Neural cell (in vitro differentiated cells): ENCODE data around the gene CCNA2.

Experiments
- EP300 ChIP-seq: fragments of 450-650 bp; conservative IDR thresholded peaks from 2 replicates; pipeline ENCODE4 v1.6.1; 2014; ENCODE audit warnings: antibody characterized with exemption, mild to moderate bottlenecking, moderate library complexity; ENCODE audit not compliant: poor library complexity, severe bottlenecking
- EZH2 ChIP-seq: fragments of 200-600, 300-800 bp; shearing (Covaris generic), sonication (generic); IDR thresholded peaks from 2 replicates; pipeline ENCODE4 v1.6.1; 2014; ENCODE audit warnings: antibody characterized with exemption, low read length, borderline replicate concordance, mild to moderate bottlenecking; ENCODE audit not compliant: insufficient read depth, poor library complexity, severe bottlenecking
- MXI1 ChIP-seq: fragments of 450-650 bp; conservative IDR thresholded peaks from 2 replicates; pipeline ENCODE4 v1.6.1; 2014; ENCODE audit warnings: antibody characterized with exemption, mild to moderate bottlenecking; ENCODE audit not compliant: poor library complexity, severe bottlenecking
- POLR2AphosphoS5 ChIP-seq: IDR thresholded peaks from 2 replicates; pipeline ENCODE4 v1.6.1; 2012
- RAD21 ChIP-seq: fragments of 450-650 bp; conservative IDR thresholded peaks from 2 replicates; pipeline ENCODE4 v1.6.1; 2014; ENCODE audit warnings: antibody characterized with exemption, mild to moderate bottlenecking, moderate library complexity
- SMC3 ChIP-seq: fragments of 450-650 bp; conservative IDR thresholded peaks from 2 replicates; pipeline ENCODE4 v1.6.1; 2014; ENCODE audit warnings: antibody characterized with exemption, mild to moderate bottlenecking, moderate library complexity; ENCODE audit not compliant: poor library complexity
- TAF1 ChIP-seq: IDR thresholded peaks from 2 replicates; pipeline ENCODE4 v1.6.1; 2012; ENCODE audit warnings: low read depth
- TF ChIP-seq, protein P1 (sequence below): fragments of 450-650 bp; IDR thresholded peaks from 2 replicates; pipeline ENCODE4 v1.5.1; 2014; ENCODE audit warnings: antibody characterized with exemption, mild to moderate bottlenecking, moderate library complexity; ENCODE audit not compliant: poor library complexity, severe bottlenecking
- TF ChIP-seq, protein P2 (sequence below): IDR thresholded peaks from 2 replicates; pipeline ENCODE4 v1.6.1; 2012; ENCODE audit warnings: borderline replicate concordance

DNA sequence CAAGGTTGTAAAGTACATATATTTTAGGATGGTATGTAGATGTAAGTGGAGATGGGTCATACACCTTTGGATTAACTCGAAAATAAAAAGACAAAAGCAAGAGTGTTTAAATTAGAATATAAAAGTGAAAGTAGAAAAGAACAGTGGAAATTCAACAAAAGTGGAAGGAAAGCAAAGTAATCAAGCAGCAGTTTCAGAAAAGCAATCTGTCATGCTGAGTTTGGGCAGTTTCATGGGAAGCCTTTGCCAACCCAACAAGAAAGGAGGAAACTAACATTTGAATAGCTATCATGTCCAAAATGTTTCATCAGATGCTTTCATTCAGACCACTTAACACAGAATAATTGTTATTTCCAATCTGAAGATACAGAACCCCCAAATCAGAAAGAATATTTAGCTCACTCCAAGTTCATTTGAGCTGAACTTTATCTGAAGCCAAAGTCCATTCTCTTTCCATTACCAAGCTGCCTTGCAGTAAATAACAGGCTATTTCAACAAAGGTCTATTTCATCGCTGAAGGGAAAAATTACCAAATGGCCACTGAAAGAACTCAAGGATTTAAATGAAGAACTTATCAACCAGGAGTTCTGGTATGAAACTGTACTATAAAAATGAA, 24.4 kb downstream of the CCNA2 start:
- TF ChIP-seq, protein P1, sequence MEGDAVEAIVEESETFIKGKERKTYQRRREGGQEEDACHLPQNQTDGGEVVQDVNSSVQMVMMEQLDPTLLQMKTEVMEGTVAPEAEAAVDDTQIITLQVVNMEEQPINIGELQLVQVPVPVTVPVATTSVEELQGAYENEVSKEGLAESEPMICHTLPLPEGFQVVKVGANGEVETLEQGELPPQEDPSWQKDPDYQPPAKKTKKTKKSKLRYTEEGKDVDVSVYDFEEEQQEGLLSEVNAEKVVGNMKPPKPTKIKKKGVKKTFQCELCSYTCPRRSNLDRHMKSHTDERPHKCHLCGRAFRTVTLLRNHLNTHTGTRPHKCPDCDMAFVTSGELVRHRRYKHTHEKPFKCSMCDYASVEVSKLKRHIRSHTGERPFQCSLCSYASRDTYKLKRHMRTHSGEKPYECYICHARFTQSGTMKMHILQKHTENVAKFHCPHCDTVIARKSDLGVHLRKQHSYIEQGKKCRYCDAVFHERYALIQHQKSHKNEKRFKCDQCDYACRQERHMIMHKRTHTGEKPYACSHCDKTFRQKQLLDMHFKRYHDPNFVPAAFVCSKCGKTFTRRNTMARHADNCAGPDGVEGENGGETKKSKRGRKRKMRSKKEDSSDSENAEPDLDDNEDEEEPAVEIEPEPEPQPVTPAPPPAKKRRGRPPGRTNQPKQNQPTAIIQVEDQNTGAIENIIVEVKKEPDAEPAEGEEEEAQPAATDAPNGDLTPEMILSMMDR = no peak
- TF ChIP-seq, protein P2, sequence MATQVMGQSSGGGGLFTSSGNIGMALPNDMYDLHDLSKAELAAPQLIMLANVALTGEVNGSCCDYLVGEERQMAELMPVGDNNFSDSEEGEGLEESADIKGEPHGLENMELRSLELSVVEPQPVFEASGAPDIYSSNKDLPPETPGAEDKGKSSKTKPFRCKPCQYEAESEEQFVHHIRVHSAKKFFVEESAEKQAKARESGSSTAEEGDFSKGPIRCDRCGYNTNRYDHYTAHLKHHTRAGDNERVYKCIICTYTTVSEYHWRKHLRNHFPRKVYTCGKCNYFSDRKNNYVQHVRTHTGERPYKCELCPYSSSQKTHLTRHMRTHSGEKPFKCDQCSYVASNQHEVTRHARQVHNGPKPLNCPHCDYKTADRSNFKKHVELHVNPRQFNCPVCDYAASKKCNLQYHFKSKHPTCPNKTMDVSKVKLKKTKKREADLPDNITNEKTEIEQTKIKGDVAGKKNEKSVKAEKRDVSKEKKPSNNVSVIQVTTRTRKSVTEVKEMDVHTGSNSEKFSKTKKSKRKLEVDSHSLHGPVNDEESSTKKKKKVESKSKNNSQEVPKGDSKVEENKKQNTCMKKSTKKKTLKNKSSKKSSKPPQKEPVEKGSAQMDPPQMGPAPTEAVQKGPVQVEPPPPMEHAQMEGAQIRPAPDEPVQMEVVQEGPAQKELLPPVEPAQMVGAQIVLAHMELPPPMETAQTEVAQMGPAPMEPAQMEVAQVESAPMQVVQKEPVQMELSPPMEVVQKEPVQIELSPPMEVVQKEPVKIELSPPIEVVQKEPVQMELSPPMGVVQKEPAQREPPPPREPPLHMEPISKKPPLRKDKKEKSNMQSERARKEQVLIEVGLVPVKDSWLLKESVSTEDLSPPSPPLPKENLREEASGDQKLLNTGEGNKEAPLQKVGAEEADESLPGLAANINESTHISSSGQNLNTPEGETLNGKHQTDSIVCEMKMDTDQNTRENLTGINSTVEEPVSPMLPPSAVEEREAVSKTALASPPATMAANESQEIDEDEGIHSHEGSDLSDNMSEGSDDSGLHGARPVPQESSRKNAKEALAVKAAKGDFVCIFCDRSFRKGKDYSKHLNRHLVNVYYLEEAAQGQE = no peak
- TF ChIP-seq TAF1 = no peak
- no peak for TF ChIP-seq EZH2
- TF ChIP-seq MXI1 = no peak
- TF ChIP-seq RAD21 = no peak
- TF ChIP-seq EP300 = no peak
- TF ChIP-seq SMC3 = no peak
- no peak for TF ChIP-seq POLR2AphosphoS5
